HG02678 (cell line): ENCODE data around the gene XCR1.

Experiments used
- ATAC-seq: cut with Tn5 transposase; IDR thresholded peaks from one replicate; pipeline ENCODE4 v1.9.1; 2021; ENCODE audit warnings: mild to moderate bottlenecking, moderate library complexity; ENCODE audit not compliant: unreplicated experiment

XCR1 gene

GRCh38 chr3:45984331-45985312 lies 42.7 kb downstream of the XCR1 start:
- no peak for ATAC-seq

- no peak for ATAC-seq
Observed at GRCh38 chr3:45983770-45984169, 43.5 kb downstream of the XCR1 start.

- no peak for ATAC-seq
Observed at GRCh38 chr3:45981346-45982074, 45.8 kb downstream of the XCR1 start.

GRCh38 chr3:45980819-45981218 lies 46.5 kb downstream of the XCR1 start:
- ATAC-seq = no peak

- no peak for ATAC-seq
Observed at GRCh38 chr3:45980229-45980813, 47.0 kb downstream of the XCR1 start.

- ATAC-seq = no peak
Observed at GRCh38 chr3:45979378-45979777, 47.9 kb downstream of the XCR1 start.

- ATAC-seq = no peak
Observed at GRCh38 chr3:45978006-45978761, 49.1 kb downstream of the XCR1 start.

- ATAC-seq = no peak
Observed at GRCh38 chr3:45976191-45977091, 50.8 kb downstream of the XCR1 start.

GRCh38 chr3:45975686-45976085 lies 51.6 kb downstream of the XCR1 start:
- no peak for ATAC-seq

- ATAC-seq = no peak
Observed at GRCh38 chr3:45974686-45975085, 52.6 kb downstream of the XCR1 start.

GRCh38 chr3:45972534-45973402 lies 54.5 kb downstream of the XCR1 start:
- ATAC-seq = peak; percentile 62

- no peak for ATAC-seq
Observed at GRCh38 chr3:45969953-45970352, 57.3 kb downstream of the XCR1 start.

GRCh38 chr3:45969116-45969515 lies 58.2 kb downstream of the XCR1 start:
- ATAC-seq = no peak

GRCh38 chr3:45968706-45969105 lies 58.6 kb downstream of the XCR1 start:
- ATAC-seq = no peak

GRCh38 chr3:45968149-45968548 lies 59.1 kb downstream of the XCR1 start:
- no peak for ATAC-seq

- no peak for ATAC-seq
Observed at GRCh38 chr3:45967724-45968123, 59.6 kb downstream of the XCR1 start.
